GM23338 (cell line): ENCODE data around the gene SND1.

Experiments
- CREB1 ChIP-seq: fragments of 250-450 bp; sonication (Bioruptor Pico); IDR thresholded peaks from 2 replicates; pipeline ENCODE4 v1.5.0; 2020; ENCODE audit warnings: low read depth, mild to moderate bottlenecking, moderate library complexity
- EZH2 ChIP-seq: fragments of 200-600 bp; sonication (generic); IDR thresholded peaks from one replicate; pipeline ENCODE4 v1.8.0; 2017; ENCODE audit warnings: antibody characterized with exemption, mild to moderate bottlenecking, low read depth; ENCODE audit not compliant: unreplicated experiment
- EZH2phosphoT487 ChIP-seq: fragments of 200-600 bp; sonication (generic); IDR thresholded peaks from one replicate; pipeline ENCODE4 v1.8.1; 2018; ENCODE audit warnings: antibody characterized with exemption; ENCODE audit not compliant: unreplicated experiment
- JUNB ChIP-seq: IDR thresholded peaks from one replicate; pipeline ENCODE4 v1.6.1; 2016; ENCODE audit warnings: antibody characterized with exemption; ENCODE audit not compliant: unreplicated experiment
- POLR2AphosphoS5 ChIP-seq: IDR thresholded peaks from 2 replicates; pipeline ENCODE4 v1.6.1; 2016; ENCODE audit warnings: antibody characterized with exemption, low read depth
- ZNF114 ChIP-seq: fragments of 250-450 bp; sonication (Bioruptor Pico); IDR thresholded peaks from 2 replicates; pipeline ENCODE4 v1.5.0; 2020; ENCODE audit warnings: mild to moderate bottlenecking, moderate library complexity
- TF ChIP-seq, protein P1 (sequence below), 2 experiments: fragments of 200-600 bp in 1 of 2; sonication (generic) in 1 of 2; conservative IDR thresholded peaks; 2 replicates each; pipeline versions ENCODE4 v1.5.1 to v1.6.1; 2016 to 2017; ENCODE audit warnings: antibody characterized with exemption in 2 of 2, low read depth in 2 of 2, mild to moderate bottlenecking in 2 of 2, moderate library complexity in 1 of 2
- TF ChIP-seq, protein P2 (sequence below): IDR thresholded peaks from one replicate; pipeline ENCODE4 v1.6.1; 2018; ENCODE audit warnings: antibody characterized with exemption; ENCODE audit not compliant: unreplicated experiment
- TF ChIP-seq, protein P3 (sequence below): fragments of 250-450 bp; sonication (Bioruptor Pico); IDR thresholded peaks from 2 replicates; pipeline ENCODE4 v1.5.0; 2020; ENCODE audit warnings: mild to moderate bottlenecking, moderate library complexity

DNA sequence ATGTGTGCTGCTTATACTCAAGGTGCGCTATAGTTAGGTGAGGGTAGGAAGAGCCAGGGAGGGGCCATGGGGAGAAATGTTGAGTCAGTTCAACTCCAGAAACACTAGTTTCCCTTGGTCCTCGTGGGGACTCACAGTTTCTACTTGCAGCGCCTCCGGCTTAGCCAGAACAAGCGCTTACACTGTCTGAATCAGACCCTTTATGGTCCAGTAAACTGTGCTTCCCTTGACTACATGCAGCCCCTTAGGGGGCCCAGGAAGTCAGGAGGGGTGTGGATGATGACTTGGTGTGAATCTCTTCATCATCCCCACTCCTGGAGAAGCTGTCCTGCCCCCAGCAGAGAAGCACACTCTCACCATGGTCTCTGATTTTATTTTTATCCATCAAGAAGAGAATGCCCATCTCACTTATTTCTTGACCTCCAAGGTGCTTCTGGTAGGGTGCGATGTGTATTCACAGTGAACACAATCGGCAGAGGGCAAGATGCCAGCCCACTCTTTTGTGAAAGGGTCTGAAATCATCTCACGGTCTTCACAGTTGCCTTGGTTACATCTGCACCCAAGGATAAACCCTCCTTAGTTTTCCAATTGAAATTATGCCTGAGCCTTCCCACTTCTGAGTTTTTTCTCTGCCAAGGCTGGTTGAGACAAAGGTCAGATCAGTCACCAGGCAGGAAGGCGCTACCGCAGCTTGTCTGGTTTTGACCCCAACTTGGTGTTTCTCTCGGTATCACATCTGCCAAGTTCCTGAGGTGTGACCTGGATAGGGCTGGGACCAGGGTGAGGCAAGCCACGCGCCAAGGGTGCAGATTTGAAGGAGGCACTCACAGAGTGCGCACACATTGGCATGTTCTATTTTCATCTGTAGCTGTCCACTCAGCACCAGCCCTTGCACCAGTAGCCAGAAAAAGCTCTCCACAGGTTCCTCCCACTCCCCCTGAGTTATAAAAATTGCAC, 441.9 kb downstream of the SND1 start:
- TF ChIP-seq, protein P1, sequence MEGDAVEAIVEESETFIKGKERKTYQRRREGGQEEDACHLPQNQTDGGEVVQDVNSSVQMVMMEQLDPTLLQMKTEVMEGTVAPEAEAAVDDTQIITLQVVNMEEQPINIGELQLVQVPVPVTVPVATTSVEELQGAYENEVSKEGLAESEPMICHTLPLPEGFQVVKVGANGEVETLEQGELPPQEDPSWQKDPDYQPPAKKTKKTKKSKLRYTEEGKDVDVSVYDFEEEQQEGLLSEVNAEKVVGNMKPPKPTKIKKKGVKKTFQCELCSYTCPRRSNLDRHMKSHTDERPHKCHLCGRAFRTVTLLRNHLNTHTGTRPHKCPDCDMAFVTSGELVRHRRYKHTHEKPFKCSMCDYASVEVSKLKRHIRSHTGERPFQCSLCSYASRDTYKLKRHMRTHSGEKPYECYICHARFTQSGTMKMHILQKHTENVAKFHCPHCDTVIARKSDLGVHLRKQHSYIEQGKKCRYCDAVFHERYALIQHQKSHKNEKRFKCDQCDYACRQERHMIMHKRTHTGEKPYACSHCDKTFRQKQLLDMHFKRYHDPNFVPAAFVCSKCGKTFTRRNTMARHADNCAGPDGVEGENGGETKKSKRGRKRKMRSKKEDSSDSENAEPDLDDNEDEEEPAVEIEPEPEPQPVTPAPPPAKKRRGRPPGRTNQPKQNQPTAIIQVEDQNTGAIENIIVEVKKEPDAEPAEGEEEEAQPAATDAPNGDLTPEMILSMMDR (conservative IDR thresholded peaks at IDR 0.05; ENCODE audit: low read depth in 2 of 2), result no peak
- TF ChIP-seq EZH2, result no peak
- TF ChIP-seq CREB1 (CRISPR knock-in tag), result no peak
- TF ChIP-seq POLR2AphosphoS5, result no peak
- no peak for TF ChIP-seq ZNF114 (CRISPR knock-in tag)
- TF ChIP-seq, protein P2, sequence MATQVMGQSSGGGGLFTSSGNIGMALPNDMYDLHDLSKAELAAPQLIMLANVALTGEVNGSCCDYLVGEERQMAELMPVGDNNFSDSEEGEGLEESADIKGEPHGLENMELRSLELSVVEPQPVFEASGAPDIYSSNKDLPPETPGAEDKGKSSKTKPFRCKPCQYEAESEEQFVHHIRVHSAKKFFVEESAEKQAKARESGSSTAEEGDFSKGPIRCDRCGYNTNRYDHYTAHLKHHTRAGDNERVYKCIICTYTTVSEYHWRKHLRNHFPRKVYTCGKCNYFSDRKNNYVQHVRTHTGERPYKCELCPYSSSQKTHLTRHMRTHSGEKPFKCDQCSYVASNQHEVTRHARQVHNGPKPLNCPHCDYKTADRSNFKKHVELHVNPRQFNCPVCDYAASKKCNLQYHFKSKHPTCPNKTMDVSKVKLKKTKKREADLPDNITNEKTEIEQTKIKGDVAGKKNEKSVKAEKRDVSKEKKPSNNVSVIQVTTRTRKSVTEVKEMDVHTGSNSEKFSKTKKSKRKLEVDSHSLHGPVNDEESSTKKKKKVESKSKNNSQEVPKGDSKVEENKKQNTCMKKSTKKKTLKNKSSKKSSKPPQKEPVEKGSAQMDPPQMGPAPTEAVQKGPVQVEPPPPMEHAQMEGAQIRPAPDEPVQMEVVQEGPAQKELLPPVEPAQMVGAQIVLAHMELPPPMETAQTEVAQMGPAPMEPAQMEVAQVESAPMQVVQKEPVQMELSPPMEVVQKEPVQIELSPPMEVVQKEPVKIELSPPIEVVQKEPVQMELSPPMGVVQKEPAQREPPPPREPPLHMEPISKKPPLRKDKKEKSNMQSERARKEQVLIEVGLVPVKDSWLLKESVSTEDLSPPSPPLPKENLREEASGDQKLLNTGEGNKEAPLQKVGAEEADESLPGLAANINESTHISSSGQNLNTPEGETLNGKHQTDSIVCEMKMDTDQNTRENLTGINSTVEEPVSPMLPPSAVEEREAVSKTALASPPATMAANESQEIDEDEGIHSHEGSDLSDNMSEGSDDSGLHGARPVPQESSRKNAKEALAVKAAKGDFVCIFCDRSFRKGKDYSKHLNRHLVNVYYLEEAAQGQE, result no peak
- no peak for TF ChIP-seq EZH2phosphoT487
- TF ChIP-seq, protein P3, sequence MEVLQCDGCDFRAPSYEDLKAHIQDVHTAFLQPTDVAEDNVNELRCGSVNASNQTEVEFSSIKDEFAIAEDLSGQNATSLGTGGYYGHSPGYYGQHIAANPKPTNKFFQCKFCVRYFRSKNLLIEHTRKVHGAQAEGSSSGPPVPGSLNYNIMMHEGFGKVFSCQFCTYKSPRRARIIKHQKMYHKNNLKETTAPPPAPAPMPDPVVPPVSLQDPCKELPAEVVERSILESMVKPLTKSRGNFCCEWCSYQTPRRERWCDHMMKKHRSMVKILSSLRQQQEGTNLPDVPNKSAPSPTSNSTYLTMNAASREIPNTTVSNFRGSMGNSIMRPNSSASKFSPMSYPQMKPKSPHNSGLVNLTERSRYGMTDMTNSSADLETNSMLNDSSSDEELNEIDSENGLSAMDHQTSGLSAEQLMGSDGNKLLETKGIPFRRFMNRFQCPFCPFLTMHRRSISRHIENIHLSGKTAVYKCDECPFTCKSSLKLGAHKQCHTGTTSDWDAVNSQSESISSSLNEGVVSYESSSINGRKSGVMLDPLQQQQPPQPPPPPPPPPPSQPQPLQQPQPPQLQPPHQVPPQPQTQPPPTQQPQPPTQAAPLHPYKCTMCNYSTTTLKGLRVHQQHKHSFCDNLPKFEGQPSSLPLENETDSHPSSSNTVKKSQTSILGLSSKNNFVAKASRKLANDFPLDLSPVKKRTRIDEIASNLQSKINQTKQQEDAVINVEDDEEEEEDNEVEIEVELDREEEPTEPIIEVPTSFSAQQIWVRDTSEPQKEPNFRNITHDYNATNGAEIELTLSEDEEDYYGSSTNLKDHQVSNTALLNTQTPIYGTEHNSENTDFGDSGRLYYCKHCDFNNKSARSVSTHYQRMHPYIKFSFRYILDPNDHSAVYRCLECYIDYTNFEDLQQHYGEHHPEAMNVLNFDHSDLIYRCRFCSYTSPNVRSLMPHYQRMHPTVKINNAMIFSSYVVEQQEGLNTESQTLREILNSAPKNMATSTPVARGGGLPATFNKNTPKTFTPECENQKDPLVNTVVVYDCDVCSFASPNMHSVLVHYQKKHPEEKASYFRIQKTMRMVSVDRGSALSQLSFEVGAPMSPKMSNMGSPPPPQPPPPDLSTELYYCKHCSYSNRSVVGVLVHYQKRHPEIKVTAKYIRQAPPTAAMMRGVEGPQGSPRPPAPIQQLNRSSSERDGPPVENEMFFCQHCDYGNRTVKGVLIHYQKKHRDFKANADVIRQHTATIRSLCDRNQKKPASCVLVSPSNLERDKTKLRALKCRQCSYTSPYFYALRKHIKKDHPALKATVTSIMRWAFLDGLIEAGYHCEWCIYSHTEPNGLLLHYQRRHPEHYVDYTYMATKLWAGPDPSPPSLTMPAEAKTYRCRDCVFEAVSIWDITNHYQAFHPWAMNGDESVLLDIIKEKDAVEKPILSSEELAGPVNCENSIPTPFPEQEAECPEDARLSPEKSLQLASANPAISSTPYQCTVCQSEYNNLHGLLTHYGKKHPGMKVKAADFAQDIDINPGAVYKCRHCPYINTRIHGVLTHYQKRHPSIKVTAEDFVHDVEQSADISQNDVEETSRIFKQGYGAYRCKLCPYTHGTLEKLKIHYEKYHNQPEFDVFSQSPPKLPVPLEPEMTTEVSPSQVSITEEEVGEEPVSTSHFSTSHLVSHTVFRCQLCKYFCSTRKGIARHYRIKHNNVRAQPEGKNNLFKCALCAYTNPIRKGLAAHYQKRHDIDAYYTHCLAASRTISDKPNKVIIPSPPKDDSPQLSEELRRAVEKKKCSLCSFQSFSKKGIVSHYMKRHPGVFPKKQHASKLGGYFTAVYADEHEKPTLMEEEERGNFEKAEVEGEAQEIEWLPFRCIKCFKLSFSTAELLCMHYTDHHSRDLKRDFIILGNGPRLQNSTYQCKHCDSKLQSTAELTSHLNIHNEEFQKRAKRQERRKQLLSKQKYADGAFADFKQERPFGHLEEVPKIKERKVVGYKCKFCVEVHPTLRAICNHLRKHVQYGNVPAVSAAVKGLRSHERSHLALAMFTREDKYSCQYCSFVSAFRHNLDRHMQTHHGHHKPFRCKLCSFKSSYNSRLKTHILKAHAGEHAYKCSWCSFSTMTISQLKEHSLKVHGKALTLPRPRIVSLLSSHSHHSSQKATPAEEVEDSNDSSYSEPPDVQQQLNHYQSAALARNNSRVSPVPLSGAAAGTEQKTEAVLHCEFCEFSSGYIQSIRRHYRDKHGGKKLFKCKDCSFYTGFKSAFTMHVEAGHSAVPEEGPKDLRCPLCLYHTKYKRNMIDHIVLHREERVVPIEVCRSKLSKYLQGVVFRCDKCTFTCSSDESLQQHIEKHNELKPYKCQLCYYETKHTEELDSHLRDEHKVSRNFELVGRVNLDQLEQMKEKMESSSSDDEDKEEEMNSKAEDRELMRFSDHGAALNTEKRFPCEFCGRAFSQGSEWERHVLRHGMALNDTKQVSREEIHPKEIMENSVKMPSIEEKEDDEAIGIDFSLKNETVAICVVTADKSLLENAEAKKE (CRISPR knock-in tag), result no peak
- no peak for TF ChIP-seq JUNB
